PC-9 (cell line): ENCODE results near the gene EVPL.

Experiments
- EZH2 ChIP-seq: fragments of 200-600 bp; sonication (generic); IDR thresholded peaks from 2 replicates; pipeline ENCODE4 v1.8.0; 2017; ENCODE audit warnings: antibody characterized with exemption, low read depth
- TF ChIP-seq, protein P1 (sequence below): fragments of 200-600 bp; sonication (generic); conservative IDR thresholded peaks from 2 replicates; pipeline ENCODE4 v1.6.1; 2017; ENCODE audit warnings: mixed run types, antibody characterized with exemption, mild to moderate bottlenecking, moderate library complexity

DNA sequence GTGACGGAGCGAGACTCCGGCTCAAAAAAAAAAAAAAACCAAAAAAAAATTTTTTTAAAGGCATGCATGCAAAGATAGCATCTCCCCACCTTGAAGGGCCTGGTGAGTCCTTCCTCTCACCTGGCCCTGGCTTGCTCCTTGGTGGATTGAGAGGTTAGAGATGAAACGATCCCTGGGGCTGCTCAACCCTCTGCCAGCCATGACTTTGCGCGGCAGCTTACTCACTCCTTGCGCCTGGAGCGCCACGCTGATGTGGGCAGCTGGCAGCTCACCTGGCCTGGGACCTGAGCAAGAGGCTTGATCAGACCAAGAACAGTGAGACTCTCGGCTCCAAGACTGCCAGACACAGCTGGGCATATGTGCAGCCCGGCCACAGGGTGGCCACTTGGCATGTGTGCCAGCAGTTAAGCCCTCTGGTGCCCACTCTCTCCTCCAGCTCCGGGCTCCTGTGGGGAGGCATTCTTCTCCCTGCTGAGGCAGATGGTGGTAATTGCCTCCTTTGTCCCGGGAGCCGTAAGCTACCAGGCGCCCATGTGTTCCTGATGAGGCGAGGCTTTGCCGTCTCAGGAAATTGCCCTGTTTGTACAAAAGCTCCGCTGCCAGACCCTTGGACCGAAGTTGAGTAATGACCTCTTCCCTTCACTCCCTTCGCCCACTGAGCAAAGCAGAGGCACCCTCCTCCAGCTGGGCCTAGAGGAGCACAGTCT lies 5.1 kb upstream of the EVPL start:
- TF ChIP-seq EZH2, result no peak
- TF ChIP-seq, protein P1, sequence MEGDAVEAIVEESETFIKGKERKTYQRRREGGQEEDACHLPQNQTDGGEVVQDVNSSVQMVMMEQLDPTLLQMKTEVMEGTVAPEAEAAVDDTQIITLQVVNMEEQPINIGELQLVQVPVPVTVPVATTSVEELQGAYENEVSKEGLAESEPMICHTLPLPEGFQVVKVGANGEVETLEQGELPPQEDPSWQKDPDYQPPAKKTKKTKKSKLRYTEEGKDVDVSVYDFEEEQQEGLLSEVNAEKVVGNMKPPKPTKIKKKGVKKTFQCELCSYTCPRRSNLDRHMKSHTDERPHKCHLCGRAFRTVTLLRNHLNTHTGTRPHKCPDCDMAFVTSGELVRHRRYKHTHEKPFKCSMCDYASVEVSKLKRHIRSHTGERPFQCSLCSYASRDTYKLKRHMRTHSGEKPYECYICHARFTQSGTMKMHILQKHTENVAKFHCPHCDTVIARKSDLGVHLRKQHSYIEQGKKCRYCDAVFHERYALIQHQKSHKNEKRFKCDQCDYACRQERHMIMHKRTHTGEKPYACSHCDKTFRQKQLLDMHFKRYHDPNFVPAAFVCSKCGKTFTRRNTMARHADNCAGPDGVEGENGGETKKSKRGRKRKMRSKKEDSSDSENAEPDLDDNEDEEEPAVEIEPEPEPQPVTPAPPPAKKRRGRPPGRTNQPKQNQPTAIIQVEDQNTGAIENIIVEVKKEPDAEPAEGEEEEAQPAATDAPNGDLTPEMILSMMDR, result no peak
